SK-N-SH (cell line): ENCODE results near the gene ANKRD40. TPM values are rescaled to one million over a fixed set of nuclear protein-coding genes. Genes with fewer than 3 reads are reported as not detected.

Source experiments
- CTCF ChIA-PET: fragments of 300-600, 350-600 bp; formaldehyde crosslinking; extraction: SDS; loops from one replicate; lab custom pipeline; 2021; lab: Yijun Ruan, JAX
- POLR2A ChIA-PET: fragments of 350-600 bp; sonication (Branson Sonifier 250); formaldehyde crosslinking; extraction: SDS; loops from one replicate; lab custom pipeline; 2020; ENCODE audit warnings: antibody characterized with exemption, inconsistent platforms; lab: Yijun Ruan, JAX
- DNase-seq: peaks from one replicate; pipeline ENCODE4 v3.0.0; 2012
- H2AFZ ChIP-seq: fragments of 200-600 bp; sonication (generic); 2 replicates; pipeline ENCODE4 v1.8.1; 2016; ENCODE audit warnings: antibody characterized with exemption, mild to moderate bottlenecking, low read depth
- H3F3A ChIP-seq: fragments of 200-600 bp; sonication (generic); replicated peaks from 2 replicates; pipeline ENCODE3; 2016; ENCODE audit warnings: antibody characterized with exemption, mild to moderate bottlenecking; ENCODE audit not compliant: insufficient read depth
- H3K27ac ChIP-seq, 2 experiments: fragments of 200-500 bp in 1 of 2; fragments of 200-600 bp in 1 of 2; sonication (Bioruptor generic) in 1 of 2; sonication (generic), shearing (Covaris generic) in 1 of 2; 2 replicates each; pipeline versions ENCODE4 v1.5.1 to v1.6.1; 2014 to 2016; ENCODE audit warnings: low read depth in 2 of 2, inconsistent platforms in 1 of 2, low read length in 1 of 2, mild to moderate bottlenecking in 1 of 2, mixed read lengths in 1 of 2
- H3K27me3 ChIP-seq: fragments of 200-600 bp; sonication (generic), shearing (Covaris generic); 2 replicates; pipeline ENCODE4 v1.6.1; 2016; ENCODE audit warnings: mixed run types; ENCODE audit not compliant: insufficient read depth
- H3K36me3 ChIP-seq, 2 experiments: fragments of 200-500 bp in 1 of 2; fragments of 200-600 bp in 1 of 2; sonication (Bioruptor generic) in 1 of 2; sonication (generic) in 1 of 2; replicated peaks in 1 of 2; 2 replicates each; pipeline versions ENCODE3 to v1.5.1; 2014 to 2016; ENCODE audit warnings: low read length in 1 of 2, mild to moderate bottlenecking in 1 of 2; ENCODE audit not compliant: insufficient read depth in 2 of 2, control insufficient read depth in 1 of 2
- H3K4me1 ChIP-seq, 2 experiments: fragments of 200-500 bp in 1 of 2; fragments of 200-600 bp in 1 of 2; sonication (Bioruptor generic) in 1 of 2; sonication (generic), shearing (Covaris generic) in 1 of 2; 2 replicates each; pipeline versions ENCODE4 v1.5.1 to v1.6.1; 2014 to 2016; ENCODE audit warnings: low read depth in 1 of 2, low read length in 1 of 2, mixed run types in 1 of 2; ENCODE audit not compliant: insufficient read depth in 2 of 2, control insufficient read depth in 1 of 2
- H3K4me2 ChIP-seq: fragments of 200-600 bp; sonication (generic), shearing (Covaris generic); 2 replicates; pipeline ENCODE4 v1.6.1; 2017; ENCODE audit warnings: mixed run types
- H3K4me3 ChIP-seq, 2 experiments: fragments of 200-500 bp in 1 of 2; fragments of 200-600 bp in 1 of 2; sonication (Bioruptor generic) in 1 of 2; sonication (generic), shearing (Covaris generic) in 1 of 2; 2 replicates each; pipeline versions ENCODE4 v1.5.1 to v1.8.1; 2014 to 2016; ENCODE audit warnings: low read depth in 2 of 2, inconsistent platforms in 1 of 2, low read length in 1 of 2, mild to moderate bottlenecking in 1 of 2, mixed read lengths in 1 of 2, moderate library complexity in 1 of 2
- H3K79me2 ChIP-seq: fragments of 200-600 bp; sonication (generic); 2 replicates; pipeline ENCODE4 v1.8.1; 2017; ENCODE audit warnings: mild to moderate bottlenecking; ENCODE audit not compliant: insufficient read depth
- H3K9ac ChIP-seq: fragments of 200-600 bp; sonication (generic); 2 replicates; pipeline ENCODE4 v1.6.1; 2017; ENCODE audit warnings: mixed run types
- H3K9me2 ChIP-seq: fragments of 200-600 bp; sonication (generic); 2 replicates; pipeline ENCODE4 v1.6.1; 2017; ENCODE audit warnings: mixed run types
- H3K9me3 ChIP-seq: fragments of 200-600 bp; sonication (generic); 2 replicates; pipeline ENCODE4 v1.6.1; 2017; ENCODE audit warnings: mixed run types, mild to moderate bottlenecking, moderate library complexity
- H4K20me1 ChIP-seq: fragments of 200-600 bp; sonication (generic); 2 replicates; pipeline ENCODE4 v1.6.1; 2017; ENCODE audit warnings: mild to moderate bottlenecking, mixed run types; ENCODE audit not compliant: insufficient read depth
- EP300 ChIP-seq, 2 experiments: IDR thresholded peaks; 2 replicates each; pipeline versions ENCODE4 v1.4.0 to v1.6.1; 2012; ENCODE audit warnings: borderline replicate concordance in 1 of 2, low read depth in 1 of 2, low read length in 1 of 2
- RAD21 ChIP-seq: IDR thresholded peaks from 2 replicates; pipeline ENCODE4 v1.6.1; 2012; ENCODE audit warnings: mild to moderate bottlenecking, low read length
- RXRA ChIP-seq: IDR thresholded peaks from 2 replicates; pipeline ENCODE4 v1.4.0; 2012; ENCODE audit warnings: low read depth, mild to moderate bottlenecking, borderline replicate concordance
- SMC3 ChIP-seq: IDR thresholded peaks from 2 replicates; pipeline ENCODE4 v1.6.1; 2012; ENCODE audit warnings: low read depth, low read length, improper control_type of control experiment
- TAF1 ChIP-seq: IDR thresholded peaks from 2 replicates; pipeline ENCODE4 v1.6.1; 2012; ENCODE audit warnings: low read depth, mild to moderate bottlenecking, low read length, moderate library complexity, borderline replicate concordance
- YY1 ChIP-seq: IDR thresholded peaks from 2 replicates; pipeline ENCODE4 v1.4.0; 2012; ENCODE audit warnings: low read depth, mild to moderate bottlenecking
- WGBS: methylation state at CpG from one replicate; pipeline ENCODE4 v1.1.6; 2017; ENCODE audit warnings: low lambda C conversion rate; 5-methylcytosine and 5-hydroxymethylcytosine counted together
- polyA plus RNA-seq, 3 experiments: library from polyadenylated mRNA; depleted of rRNA; stranded (reverse); fragments of >200 nt; gene quantifications; 2 replicates each; pipeline ENCODE4 v1.2.3, GENCODE V29; 2012
- TF ChIP-seq, protein P1 (sequence below): fragments of 150-350 bp; IDR thresholded peaks from 2 replicates; pipeline ENCODE4 v1.6.1; 2017; ENCODE audit warnings: antibody characterized with exemption, low read length, low read depth, borderline replicate concordance
- TF ChIP-seq, protein P2 (sequence below): IDR thresholded peaks from 2 replicates; pipeline ENCODE4 v1.4.0; 2012; ENCODE audit warnings: low read depth, borderline replicate concordance
- TF ChIP-seq, protein P3 (sequence below): IDR thresholded peaks from 2 replicates; pipeline ENCODE4 v1.4.0; 2012; ENCODE audit warnings: low read depth, borderline replicate concordance

Gene ANKRD40
- polyA plus RNA-seq, 1 of the 3 experiments (the other 2 are of a cell fraction): 33.6 TPM

DNA sequence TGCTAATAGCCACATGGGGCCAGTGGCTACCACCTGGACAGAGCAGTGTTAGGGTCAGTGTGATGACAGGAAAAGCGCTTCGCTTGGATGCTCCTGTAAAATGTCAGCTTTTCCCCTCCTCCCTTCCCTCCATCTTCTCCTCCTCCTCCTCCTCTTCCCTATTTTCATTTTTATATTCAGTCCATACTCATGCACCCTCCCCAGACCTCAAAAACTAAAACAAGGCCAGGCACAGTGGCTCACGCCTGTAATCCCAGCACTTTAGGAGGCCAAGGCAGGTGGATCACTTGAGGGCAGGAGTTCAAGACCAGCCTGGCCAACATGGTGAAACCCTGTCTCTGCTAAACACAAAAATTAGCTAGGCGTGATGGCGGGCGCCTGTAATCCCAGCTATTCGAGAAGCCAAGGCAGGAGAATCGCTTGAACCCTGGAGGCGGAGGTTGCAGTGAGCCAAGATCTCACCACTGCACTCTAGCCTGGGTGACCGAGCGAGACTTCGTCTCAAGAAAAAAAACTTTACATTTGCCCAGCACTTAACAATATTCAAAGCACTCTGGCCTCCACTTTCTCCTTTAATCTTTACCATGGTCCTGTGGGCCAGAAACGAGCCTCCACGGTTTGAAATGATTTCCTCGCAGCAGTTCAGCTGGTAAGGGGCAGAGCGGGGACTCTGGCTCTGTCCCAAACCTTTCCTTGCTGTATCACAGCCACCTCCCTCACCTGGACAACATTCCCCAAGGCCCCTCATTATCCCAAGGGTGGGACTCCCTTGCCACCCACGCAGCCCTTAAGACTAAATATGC lies 21.8 kb downstream of the ANKRD40 start:
- H3K4me3 ChIP-seq: no peak overlapping the region
- peak overlapping the region; percentile 28 for H3K4me2 ChIP-seq
- H3K9ac ChIP-seq: peak overlapping the region; percentile 14; the same call in 1 of the 2 replicates
- no peaks in the 10 kb centered on the region for H3K36me3 ChIP-seq
- H3K79me2 ChIP-seq: no peaks in the 10 kb centered on the region
- no peak overlapping the region for H2AFZ ChIP-seq
- H3K9me3 ChIP-seq: no peaks in the 10 kb centered on the region
- H3K27ac ChIP-seq: peak overlapping the region; percentile 77 to 82
- H4K20me1 ChIP-seq: no peaks in the 10 kb centered on the region
- peaks cover 31 to 39% of the 10 kb centered on the region in 2 experiments; a peak in 3 of 4 replicates for H3K4me1 ChIP-seq
- DNase-seq: no peak
- POLR2A ChIA-PET: no interaction called here
- peaks cover 34% of the 10 kb centered on the region for H3F3A ChIP-seq
- 88% methylated on average over 17 of the region's 17 CpGs for WGBS
- TF ChIP-seq RAD21 (no peak), SMC3 (no peak), TAF1 (no peak), RXRA (no peak), EP300 (IDR thresholded peaks at IDR 0.05; ENCODE audit: borderline replicate concordance in 1 of 2, low read depth in 1 of 2, low read length in 1 of 2) (no peak)
- TF ChIP-seq, protein P1, sequence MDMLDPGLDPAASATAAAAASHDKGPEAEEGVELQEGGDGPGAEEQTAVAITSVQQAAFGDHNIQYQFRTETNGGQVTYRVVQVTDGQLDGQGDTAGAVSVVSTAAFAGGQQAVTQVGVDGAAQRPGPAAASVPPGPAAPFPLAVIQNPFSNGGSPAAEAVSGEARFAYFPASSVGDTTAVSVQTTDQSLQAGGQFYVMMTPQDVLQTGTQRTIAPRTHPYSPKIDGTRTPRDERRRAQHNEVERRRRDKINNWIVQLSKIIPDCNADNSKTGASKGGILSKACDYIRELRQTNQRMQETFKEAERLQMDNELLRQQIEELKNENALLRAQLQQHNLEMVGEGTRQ: no peak
- TF ChIP-seq, protein P2, sequence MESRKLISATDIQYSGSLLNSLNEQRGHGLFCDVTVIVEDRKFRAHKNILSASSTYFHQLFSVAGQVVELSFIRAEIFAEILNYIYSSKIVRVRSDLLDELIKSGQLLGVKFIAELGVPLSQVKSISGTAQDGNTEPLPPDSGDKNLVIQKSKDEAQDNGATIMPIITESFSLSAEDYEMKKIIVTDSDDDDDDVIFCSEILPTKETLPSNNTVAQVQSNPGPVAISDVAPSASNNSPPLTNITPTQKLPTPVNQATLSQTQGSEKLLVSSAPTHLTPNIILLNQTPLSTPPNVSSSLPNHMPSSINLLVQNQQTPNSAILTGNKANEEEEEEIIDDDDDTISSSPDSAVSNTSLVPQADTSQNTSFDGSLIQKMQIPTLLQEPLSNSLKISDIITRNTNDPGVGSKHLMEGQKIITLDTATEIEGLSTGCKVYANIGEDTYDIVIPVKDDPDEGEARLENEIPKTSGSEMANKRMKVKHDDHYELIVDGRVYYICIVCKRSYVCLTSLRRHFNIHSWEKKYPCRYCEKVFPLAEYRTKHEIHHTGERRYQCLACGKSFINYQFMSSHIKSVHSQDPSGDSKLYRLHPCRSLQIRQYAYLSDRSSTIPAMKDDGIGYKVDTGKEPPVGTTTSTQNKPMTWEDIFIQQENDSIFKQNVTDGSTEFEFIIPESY: no peak
- CTCF ChIA-PET: interaction anchor here (0.6 to 21.2 kb wide), 9 partner anchors 13 to 274 kb away, joined by 3 to 799 read pairs (median 5); partner anchors contain the start of genes ABCC3 and SPATA20
- H3K9me2 ChIP-seq: no peaks in the 10 kb centered on the region
- no peaks in the 10 kb centered on the region for H3K27me3 ChIP-seq

DNA sequence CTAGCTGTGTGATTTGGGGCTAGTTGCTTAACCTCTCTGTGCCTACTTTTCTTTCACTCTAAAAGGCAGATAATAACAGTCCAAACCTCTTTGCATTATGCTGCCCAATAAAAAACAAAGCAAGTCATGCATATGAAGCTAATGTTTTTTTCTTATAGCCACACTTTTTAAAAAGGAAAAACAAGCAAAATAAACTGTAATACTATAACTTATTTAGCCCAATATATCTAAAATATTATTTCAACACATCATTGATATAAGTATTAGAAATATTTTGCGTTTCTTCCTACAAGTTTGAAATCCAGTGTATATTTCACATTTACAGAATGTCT lies 22.4 kb downstream of the ANKRD40 start:
- no peaks in the 10 kb centered on the region for H3K9me2 ChIP-seq
- H3K4me3 ChIP-seq: no peak overlapping the region
- no peak overlapping the region for H3K9ac ChIP-seq
- no peak for DNase-seq
- no peak overlapping the region for H3K4me2 ChIP-seq
- no peak overlapping the region for H2AFZ ChIP-seq
- H3K27ac ChIP-seq: peak overlapping the region; percentile 77 to 82; a peak in 2 of 4 replicates
- no peaks in the 10 kb centered on the region for H3K79me2 ChIP-seq
- no peaks in the 10 kb centered on the region for H3K27me3 ChIP-seq
- no peaks in the 10 kb centered on the region for H3K36me3 ChIP-seq
- ChIA-PET CTCF (interaction anchor here (0.9 to 21.2 kb wide), 7 partner anchors 13 to 181 kb away, joined by 3 to 799 read pairs (median 5); partner anchors contain the start of genes ABCC3 and SPATA20), POLR2A (no interaction called here)
- no peaks in the 10 kb centered on the region for H3K9me3 ChIP-seq
- peaks cover 34% of the 10 kb centered on the region for H3F3A ChIP-seq
- peaks cover 31 to 33% of the 10 kb centered on the region in 2 experiments; a peak in 3 of 4 replicates for H3K4me1 ChIP-seq
- no peak for TF ChIP-seq YY1
- TF ChIP-seq, protein P1: no peak
- TF ChIP-seq, protein P3, sequence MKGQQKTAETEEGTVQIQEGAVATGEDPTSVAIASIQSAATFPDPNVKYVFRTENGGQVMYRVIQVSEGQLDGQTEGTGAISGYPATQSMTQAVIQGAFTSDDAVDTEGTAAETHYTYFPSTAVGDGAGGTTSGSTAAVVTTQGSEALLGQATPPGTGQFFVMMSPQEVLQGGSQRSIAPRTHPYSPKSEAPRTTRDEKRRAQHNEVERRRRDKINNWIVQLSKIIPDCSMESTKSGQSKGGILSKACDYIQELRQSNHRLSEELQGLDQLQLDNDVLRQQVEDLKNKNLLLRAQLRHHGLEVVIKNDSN: no peak
- H4K20me1 ChIP-seq: no peaks in the 10 kb centered on the region
- 97% methylated on average over 1 of the region's 1 CpG for WGBS
